ENCODE results near the gene RAB11FIP3. TPM values are rescaled to one million over a fixed set of nuclear protein-coding genes. Genes with fewer than 3 reads are reported as not detected.

Gene RAB11FIP3
- polyA plus RNA-seq, 1 experiment, result 13.3 TPM

DNA sequence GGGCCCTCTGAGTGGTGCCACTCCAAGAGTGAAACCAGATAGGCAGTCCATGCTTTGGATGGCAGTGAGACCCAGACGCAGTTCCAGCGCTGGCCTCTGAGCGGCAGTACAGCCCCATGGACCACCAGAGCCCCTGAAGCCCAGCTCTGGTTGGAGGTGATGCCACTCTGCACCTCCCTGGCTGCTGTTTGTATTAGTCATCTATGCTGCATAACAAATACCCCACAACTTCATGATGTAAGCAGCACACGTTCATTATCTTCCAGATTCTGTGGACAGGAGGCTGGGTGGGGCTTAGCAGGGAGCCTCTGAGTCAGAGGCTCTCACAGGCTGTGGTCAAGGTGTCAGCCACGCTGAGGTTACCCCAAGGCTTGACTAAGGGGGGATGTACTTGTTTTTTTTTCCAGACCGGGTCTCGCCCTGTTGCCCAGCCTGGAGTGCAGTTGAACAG, 33.5 kb upstream of the RAB11FIP3 start:
- Histone ChIP-seq H3K4me3 (ENCODE audit: low read depth, low read length) (no peak overlapping the region), H3K36me3 (ENCODE audit: control insufficient read depth, insufficient read depth, low read length) (no peaks in the 10 kb centered on the region), H3K27me3 (ENCODE audit: control insufficient read depth, insufficient read depth, low read length) (no peaks in the 10 kb centered on the region)
- DNase-seq (ENCODE audit: low read depth), result no peak
- TF ChIP-seq CTCF (IDR thresholded peaks at IDR 0.05; ENCODE audit: insufficient read depth, low read depth, low read length), result peak; percentile 79
- POLR2A ChIA-PET, result no interaction called here
- CTCF ChIA-PET, result interaction anchor here (0.6 to 2.5 kb wide), 7 partner anchors 9 to 393 kb away, joined by 3 to 7 read pairs (median 4); partner anchors contain the start of gene RAB11FIP3

GRCh38 chr16:392450-393030, 32.9 kb upstream of the RAB11FIP3 start:
- no peak for TF ChIP-seq CTCF (IDR thresholded peaks at IDR 0.05; ENCODE audit: insufficient read depth, low read depth, low read length)
- ChIA-PET POLR2A (no interaction called here), CTCF (interaction anchor here (0.6 to 2.5 kb wide), 5 partner anchors 9 to 393 kb away, joined by 3 to 7 read pairs (median 4); partner anchors contain the start of gene RAB11FIP3)
- no peak for DNase-seq (ENCODE audit: low read depth)
- Histone ChIP-seq H3K36me3 (ENCODE audit: control insufficient read depth, insufficient read depth, low read length) (no peaks in the 10 kb centered on the region), H3K27me3 (ENCODE audit: control insufficient read depth, insufficient read depth, low read length) (no peaks in the 10 kb centered on the region), H3K4me3 (ENCODE audit: low read depth, low read length) (no peak overlapping the region)

DNA sequence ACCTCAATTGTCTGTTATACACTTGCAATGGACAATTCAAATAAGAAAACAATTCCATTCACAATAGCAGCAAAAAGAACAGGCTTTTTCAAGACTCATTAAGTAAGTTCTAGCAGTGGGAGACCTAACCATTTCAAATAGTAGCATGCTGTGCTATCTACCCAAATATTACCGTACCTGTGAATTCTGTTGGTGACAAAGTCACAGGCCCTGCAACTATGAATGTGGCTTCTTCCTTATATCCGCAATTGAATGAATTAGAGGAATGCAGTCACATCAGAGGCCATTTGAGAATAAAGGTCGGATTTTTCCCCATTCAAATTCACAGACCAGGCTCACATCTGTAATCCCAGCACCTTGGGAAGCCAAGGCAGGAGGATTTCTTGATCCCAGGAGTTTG, 29.2 kb upstream of the RAB11FIP3 start:
- H3K36me3 ChIP-seq (ENCODE audit: control insufficient read depth, insufficient read depth, low read length), result peaks cover 10% of the 10 kb centered on the region
- no peaks in the 10 kb centered on the region for H3K27me3 ChIP-seq (ENCODE audit: control insufficient read depth, insufficient read depth, low read length)
- POLR2A ChIA-PET, result no interaction called here
- TF ChIP-seq CTCF (IDR thresholded peaks at IDR 0.05; ENCODE audit: insufficient read depth, low read depth, low read length), result no peak
- CTCF ChIA-PET, result interaction anchor here (0.6 kb wide), 1 partner anchor 42 kb away, joined by 3 read pairs; no protein-coding TSS in a partner anchor
- peak overlapping the region; percentile 62; the same call in 1 of the 2 replicates for H3K4me3 ChIP-seq (ENCODE audit: low read depth, low read length)
- DNase-seq (ENCODE audit: low read depth), result no peak

DNA sequence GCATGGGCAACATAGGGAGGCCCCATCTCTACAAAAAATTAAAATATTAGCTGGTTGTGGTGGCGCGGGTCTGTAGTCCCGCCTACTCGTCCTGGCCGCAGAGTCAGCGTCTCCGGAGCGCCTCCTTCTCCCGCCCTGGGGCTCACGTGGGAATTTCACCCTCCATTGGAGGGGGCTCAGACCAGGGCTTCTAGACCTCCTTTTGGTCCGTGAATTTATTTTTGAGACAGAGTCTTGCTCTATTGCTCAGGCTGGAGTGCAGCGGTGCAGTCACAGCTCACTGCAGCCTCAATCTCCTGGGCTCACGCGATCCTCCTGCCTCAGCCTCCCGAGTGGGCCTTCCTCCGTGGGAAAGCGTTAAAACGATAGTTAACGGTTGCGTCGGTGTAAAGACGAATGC, 28.8 kb upstream of the RAB11FIP3 start:
- H3K36me3 ChIP-seq (ENCODE audit: control insufficient read depth, insufficient read depth, low read length), result peaks cover 10% of the 10 kb centered on the region
- H3K27me3 ChIP-seq (ENCODE audit: control insufficient read depth, insufficient read depth, low read length), result no peaks in the 10 kb centered on the region
- CTCF ChIA-PET, result interaction anchor here (0.6 kb wide), 1 partner anchor 43 kb away, joined by 3 read pairs; no protein-coding TSS in a partner anchor
- TF ChIP-seq CTCF (IDR thresholded peaks at IDR 0.05; ENCODE audit: insufficient read depth, low read depth, low read length), result 0 out of 2 replicates have a peak, but pooled peaks have one; percentile 3
- H3K4me3 ChIP-seq (ENCODE audit: low read depth, low read length), result peak overlapping the region; percentile 62
- DNase-seq (ENCODE audit: low read depth), result no peak
- POLR2A ChIA-PET, result no interaction called here

DNA sequence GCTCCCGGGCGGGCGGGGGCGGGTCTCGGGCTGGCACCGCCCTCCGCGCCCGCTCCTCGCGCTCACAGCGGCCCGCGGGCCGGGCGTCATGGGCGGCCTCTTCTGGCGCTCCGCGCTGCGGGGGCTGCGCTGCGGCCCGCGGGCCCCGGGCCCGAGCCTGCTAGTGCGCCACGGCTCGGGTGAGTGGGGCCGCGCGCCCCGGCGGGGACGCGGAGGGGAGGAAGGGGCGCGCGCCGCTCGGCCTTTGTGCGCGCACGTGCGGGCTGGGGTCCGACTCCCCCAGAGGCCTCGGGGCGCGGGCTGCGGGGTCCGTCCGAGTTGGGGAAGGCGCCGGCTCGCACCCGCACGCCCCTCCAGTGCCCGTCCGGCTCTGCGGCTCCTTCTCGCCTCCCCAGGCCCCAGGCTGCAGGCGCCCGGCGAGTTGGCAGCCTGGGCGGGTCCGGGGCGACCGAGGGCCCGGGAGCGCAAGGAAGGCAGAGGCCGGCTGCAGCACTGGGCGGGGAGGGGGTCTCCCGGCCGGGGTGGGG, 28.3 kb upstream of the RAB11FIP3 start, which contains the start of gene NME4:
Gene NME4, plus strand, starts transcription at position 65 of the 527 bp plus-strand sequence. Its CDS starts 24 bp downstream, at position 89.
- ChIA-PET POLR2A (no interaction called here), CTCF (interaction anchor here (1.0 to 1.6 kb wide), 3 partner anchors 10 to 98 kb away, joined by 3 read pairs; partner anchors contain the start of gene MRPL28)
- no peak for DNase-seq (ENCODE audit: low read depth)
- Histone ChIP-seq H3K36me3 (ENCODE audit: control insufficient read depth, insufficient read depth, low read length) (peaks cover 10% of the 10 kb centered on the region), H3K4me3 (ENCODE audit: low read depth, low read length) (peak within 1 kb of the TSS; percentile 62), H3K27me3 (ENCODE audit: control insufficient read depth, insufficient read depth, low read length) (no peaks in the 10 kb centered on the region)
- TF ChIP-seq CTCF (IDR thresholded peaks at IDR 0.05; ENCODE audit: insufficient read depth, low read depth, low read length), result no peak
